Activated T-cell treated with anti-CD3 and anti-CD28 coated beads, Interleukin-2, amount 50 U/mL, for 48 hours (primary cell): Measurements from ENCODE around the gene DYNLT2.

Source experiments
- DNase-seq, 2 experiments: peaks; one replicate each; pipeline ENCODE4 v3.0.0-alpha.2; 2020

Gene DYNLT2, protein sequence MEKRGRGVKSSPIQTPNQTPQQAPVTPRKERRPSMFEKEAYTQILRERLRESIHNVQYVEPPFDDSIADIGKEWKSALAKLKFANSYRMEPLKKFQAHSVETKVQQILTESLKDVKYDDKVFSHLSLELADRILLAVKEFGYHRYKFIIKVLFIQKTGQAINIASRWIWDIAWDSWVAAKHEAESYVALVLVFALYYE

GRCh38 chr6:169751242-169752073 is at the start of gene DYNLT2, which contains the start of gene ERMARD:
TSS of gene DYNLT2 (minus strand) at chr6:169751572. CDS start at chr6:169751458, 114 bp downstream.
TSS of gene ERMARD (plus strand) at chr6:169751622. CDS start at chr6:169751658, 36 bp downstream.
- DNase-seq = peak; percentile 96 to 97

- peak in 1 of 2 experiments; percentile 21 for DNase-seq
Observed at GRCh38 chr6:169800668-169801395, 49.5 kb upstream of the DYNLT2 start.

DNA sequence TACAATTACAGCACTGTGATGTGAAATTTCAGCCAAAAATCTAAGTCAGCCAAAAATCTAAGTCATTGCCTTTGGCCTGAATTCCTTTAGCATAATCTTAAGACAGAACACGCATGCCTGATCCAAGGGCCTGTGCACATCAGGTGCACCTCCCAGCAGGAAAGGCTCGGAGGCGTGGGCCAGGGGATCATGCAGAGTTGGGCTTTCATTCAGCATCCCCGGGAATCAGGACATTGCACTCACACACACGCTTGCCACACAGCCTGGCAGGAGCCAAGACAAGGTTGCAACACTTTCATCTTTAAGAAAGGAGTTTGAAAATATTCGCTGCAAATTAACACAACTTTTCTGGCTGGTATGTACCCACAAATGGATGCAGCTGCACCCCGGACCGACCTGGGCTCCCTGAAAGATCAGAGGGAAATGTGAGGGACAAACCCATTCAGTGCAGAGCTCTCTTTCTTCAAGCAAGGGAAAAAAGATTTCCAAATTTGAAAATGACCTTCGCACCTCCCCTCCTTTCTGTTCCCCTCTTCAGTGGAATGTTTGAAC is 48.8 kb upstream of the DYNLT2 start:
- DNase-seq = no peak

GRCh38 chr6:169799474-169799926 is 48.1 kb upstream of the DYNLT2 start:
- DNase-seq = no peak

DNA sequence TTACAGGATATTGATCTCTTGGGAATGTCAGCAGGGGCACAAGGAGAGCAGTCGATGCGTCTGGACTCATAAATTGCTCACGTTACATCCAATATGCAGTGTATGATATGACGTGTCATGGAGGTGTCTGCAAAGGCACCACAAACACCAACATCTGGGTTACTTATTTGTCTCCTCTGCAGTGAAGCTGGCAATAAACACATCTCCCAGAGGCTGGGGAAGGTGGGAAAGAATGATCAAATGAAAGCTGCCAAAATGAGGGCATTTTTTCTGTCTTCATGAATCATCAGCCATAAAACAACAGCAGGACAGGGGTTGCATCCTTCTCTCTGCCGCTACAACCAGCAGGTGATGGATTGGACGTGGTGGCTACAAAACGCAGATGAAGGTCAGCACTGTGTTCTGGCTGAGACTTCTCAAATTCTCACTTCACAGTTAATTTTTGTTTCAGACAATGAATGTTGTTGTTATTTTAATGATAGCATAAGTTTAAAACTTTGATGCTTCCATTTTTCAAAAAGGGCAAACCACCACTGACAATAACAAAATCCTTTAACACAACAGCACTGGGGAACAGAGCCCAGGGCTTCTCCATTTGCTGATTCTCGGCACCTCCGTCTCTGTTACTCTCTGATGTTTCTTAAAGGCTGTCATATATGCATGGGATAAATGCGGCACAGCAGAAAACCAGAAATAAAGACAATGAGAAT is 47.5 kb upstream of the DYNLT2 start:
- no peak for DNase-seq

GRCh38 chr6:169795196-169795595 is 43.8 kb upstream of the DYNLT2 start:
- no peak for DNase-seq

- no peak for DNase-seq
Observed at GRCh38 chr6:169794317-169795055, 43.1 kb upstream of the DYNLT2 start.

DNA sequence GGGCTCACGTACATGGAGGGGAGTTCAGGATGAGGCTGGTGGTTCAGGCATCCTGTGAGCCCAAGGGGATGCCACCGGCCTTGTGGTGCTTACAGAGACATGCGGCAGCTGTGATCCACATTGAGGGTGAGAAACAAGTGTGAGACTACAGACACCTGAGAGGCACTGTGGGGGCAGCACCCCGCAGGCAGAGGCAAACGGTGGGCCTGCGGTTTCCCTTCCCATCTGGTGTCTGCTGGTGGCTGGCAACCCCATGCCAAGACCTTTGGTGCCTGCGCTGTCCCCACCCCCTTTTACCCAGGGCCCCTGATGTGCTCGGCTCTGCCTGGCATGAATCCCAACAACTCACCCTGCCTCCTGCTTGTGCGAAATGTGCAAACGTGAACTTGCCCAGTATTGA is 42.0 kb upstream of the DYNLT2 start:
- DNase-seq = no peak

- no peak for DNase-seq
Observed at GRCh38 chr6:169792306-169793015, 41.1 kb upstream of the DYNLT2 start.

GRCh38 chr6:169791721-169792131 is 40.4 kb upstream of the DYNLT2 start:
- no peak for DNase-seq

- peak; percentile 83 to 87 for DNase-seq
Observed at GRCh38 chr6:169789944-169790927, 38.9 kb upstream of the DYNLT2 start.

- peak in 1 of 2 experiments; percentile 16 for DNase-seq
Observed at GRCh38 chr6:169789146-169789943, 38.0 kb upstream of the DYNLT2 start.

DNA sequence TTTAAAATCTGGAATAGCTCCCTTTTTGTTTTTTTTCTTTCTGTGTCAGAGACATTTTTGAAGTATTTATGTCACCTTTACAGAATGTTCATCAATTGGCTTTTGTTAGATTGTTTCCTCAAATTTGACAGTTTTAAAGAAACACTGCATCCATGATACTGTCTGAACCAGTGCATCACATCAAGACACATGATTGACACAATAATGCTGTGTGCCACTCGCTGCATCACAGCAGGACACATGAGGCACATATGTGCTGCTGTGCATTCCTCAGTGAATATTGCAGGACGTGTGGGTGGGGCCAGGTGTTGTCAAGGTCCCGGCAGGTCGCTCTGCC is 37.4 kb upstream of the DYNLT2 start:
- DNase-seq = no peak

DNA sequence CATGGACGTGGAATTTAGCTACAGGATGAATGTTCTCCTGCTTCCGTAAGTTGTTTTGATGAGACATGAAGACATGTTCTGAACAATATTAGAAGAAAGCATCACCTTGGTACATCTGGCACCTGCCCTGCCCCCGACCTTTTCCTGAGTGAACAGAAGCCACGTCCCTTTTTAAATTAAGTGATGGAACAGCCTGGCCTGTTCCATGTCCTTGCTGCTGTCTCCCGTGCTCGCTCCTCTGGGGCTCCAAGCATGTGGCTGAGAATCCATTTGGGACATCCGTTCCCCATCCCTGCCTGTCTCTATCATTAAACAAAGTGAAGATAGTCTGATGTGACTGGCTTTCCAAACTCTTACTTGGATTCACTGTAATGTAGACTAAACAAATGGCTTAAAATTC is 36.4 kb upstream of the DYNLT2 start:
- DNase-seq = no peak

DNA sequence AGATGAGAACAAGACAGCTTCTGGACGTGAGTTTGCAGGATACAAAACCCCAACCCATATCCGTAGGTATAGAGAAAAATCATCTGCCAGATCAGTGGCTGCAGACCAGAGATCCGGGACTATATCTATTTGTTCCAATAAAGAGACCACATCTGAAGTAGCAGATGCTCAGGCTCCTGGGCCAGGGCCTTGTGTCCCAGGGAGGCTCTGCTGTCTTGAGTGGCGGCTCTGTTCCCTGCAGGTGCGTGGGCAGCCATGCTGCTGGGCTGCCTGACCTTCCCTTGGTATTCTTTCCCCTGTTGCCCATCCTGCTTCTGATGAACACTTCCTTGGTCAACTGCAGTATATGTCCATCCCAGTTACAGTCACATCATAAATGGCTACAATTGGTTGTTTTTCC is 35.0 kb upstream of the DYNLT2 start:
- no peak for DNase-seq

DNA sequence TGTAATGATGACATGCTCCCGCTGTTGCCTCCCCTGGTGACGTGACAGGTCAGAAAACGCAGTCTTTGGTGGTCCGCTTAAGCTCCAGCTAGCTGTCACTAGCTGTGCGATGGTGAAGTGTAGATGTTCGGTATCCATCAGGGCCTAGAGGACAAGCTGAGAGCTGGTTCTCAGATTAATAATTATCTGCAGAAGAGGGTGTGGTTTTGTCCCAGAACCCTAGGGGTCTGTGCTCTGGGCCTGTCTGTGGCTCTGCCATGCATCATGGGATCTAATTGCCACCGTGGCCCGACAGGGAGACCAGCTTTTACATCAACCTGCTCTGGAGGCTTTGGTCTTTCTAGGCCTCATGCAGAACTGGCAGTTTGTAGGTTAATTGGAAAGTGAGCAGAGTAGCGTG is 34.2 kb upstream of the DYNLT2 start:
- DNase-seq = no peak

DNA sequence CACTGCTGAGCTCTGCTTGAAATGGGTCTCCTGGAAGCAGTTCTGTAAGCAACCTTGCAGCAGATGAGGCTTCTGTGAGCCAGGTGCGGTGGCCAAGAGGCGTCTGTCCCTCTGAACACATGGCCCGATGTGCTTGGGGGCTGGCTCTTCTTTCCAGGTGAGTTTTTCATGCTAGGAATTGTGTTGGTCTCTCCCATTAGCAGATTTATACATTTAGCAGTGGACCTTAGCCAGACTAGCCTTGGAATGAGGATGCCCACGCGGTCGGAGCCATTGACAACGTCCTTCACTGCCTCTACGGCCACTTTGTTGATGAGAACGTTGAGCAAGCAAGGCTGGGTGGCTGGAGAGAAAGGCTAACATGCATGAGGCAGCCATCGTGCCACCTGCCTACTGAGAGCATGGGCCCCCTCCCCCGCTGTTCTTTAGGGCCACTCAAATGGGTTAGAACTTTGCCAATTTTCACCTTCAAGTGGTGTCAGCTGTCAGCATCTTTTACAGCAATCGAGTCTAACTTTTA is 33.5 kb upstream of the DYNLT2 start:
- DNase-seq = no peak

- DNase-seq = no peak
Observed at GRCh38 chr6:169783971-169784820, 32.8 kb upstream of the DYNLT2 start.
